GM23338 (cell line): ENCODE measurements around the gene ADTRP. TPM values are rescaled to one million over a fixed set of nuclear protein-coding genes. Genes with fewer than 3 reads are reported as not detected.
A peak's percentile ranks its signal among the peaks of the same experiment; 100 is the strongest.

Source experiments
- ATAC-seq: fragments of 200-7000 bp; cut with Tn5 transposase; 3 replicates; pipeline ENCODE4 v1.9.1; 2020
- DNase-seq: peaks from one replicate; pipeline ENCODE4 v3.0.0-alpha.2; 2015; ENCODE audit warnings: low spot score
- H2AFZ ChIP-seq: fragments of 200-600 bp; sonication (generic); 2 replicates; pipeline ENCODE4 v1.8.0; 2016; ENCODE audit warnings: antibody characterized with exemption, mild to moderate bottlenecking, moderate library complexity
- H3F3A ChIP-seq: fragments of 200-600 bp; sonication (generic); replicated peaks from 2 replicates; pipeline ENCODE4 v1.8.0; 2017; ENCODE audit warnings: antibody characterized with exemption, mixed run types, low read depth
- H3K27ac ChIP-seq: fragments of 200-600 bp; sonication (generic); 2 replicates; pipeline ENCODE4 v1.6.1; 2016; ENCODE audit warnings: low read depth
- H3K27me3 ChIP-seq: fragments of 200-600 bp; sonication (generic); 2 replicates; pipeline ENCODE4 v1.8.0; 2016; ENCODE audit warnings: mild to moderate bottlenecking, mixed run types, moderate library complexity; ENCODE audit not compliant: insufficient read depth
- H3K36me3 ChIP-seq: fragments of 200-600 bp; sonication (generic); 2 replicates; pipeline ENCODE4 v1.8.0; 2016; ENCODE audit warnings: mild to moderate bottlenecking; ENCODE audit not compliant: insufficient read depth
- H3K4me1 ChIP-seq: fragments of 200-600 bp; sonication (generic); 2 replicates; pipeline ENCODE4 v1.8.0; 2016; ENCODE audit warnings: mild to moderate bottlenecking, moderate library complexity; ENCODE audit not compliant: insufficient read depth
- H3K4me2 ChIP-seq: fragments of 200-600 bp; sonication (generic); 2 replicates; pipeline ENCODE4 v1.7.1; 2017; ENCODE audit warnings: mixed run types
- H3K4me3 ChIP-seq: fragments of 200-600 bp; sonication (generic); 2 replicates; pipeline ENCODE4 v1.6.1; 2016; ENCODE audit warnings: mixed run types
- H3K79me2 ChIP-seq: fragments of 200-600 bp; sonication (generic); replicated peaks from 2 replicates; pipeline ENCODE4 v1.8.0; 2017; ENCODE audit warnings: mild to moderate bottlenecking; ENCODE audit not compliant: insufficient read depth
- H3K9me2 ChIP-seq: fragments of 200-600 bp; sonication (generic); 2 replicates; pipeline ENCODE4 v1.8.0; 2017; ENCODE audit not compliant: insufficient read depth
- H4K20me1 ChIP-seq: fragments of 200-600 bp; sonication (generic); replicated peaks from 2 replicates; pipeline ENCODE4 v1.8.0; 2017; ENCODE audit warnings: mild to moderate bottlenecking; ENCODE audit not compliant: insufficient read depth
- H3K27ac Mint-ChIP-seq: 2 replicates; pipeline ENCODE4 v1.8.0; 2020; ENCODE audit warnings: inconsistent platforms, mild to moderate bottlenecking, moderate library complexity, mixed read lengths
- H3K27me3 Mint-ChIP-seq: 3 replicates; pipeline ENCODE4 v1.8.0; 2022; ENCODE audit warnings: low read depth, mild to moderate bottlenecking, moderate library complexity, mixed read lengths, inconsistent platforms; ENCODE audit not compliant: insufficient read depth, poor library complexity
- H3K36me3 Mint-ChIP-seq: 3 replicates; pipeline ENCODE4 v1.8.0; 2021; ENCODE audit warnings: low read depth, mild to moderate bottlenecking, inconsistent platforms, moderate library complexity, mixed read lengths
- H3K4me1 Mint-ChIP-seq: 3 replicates; pipeline ENCODE4 v1.8.0; 2020; ENCODE audit warnings: mild to moderate bottlenecking, inconsistent platforms, mixed read lengths
- H3K4me3 Mint-ChIP-seq: 3 replicates; pipeline ENCODE4 v1.8.0; 2021; ENCODE audit warnings: moderate library complexity, mild to moderate bottlenecking, inconsistent platforms, mixed read lengths
- H3K9me3 Mint-ChIP-seq: 3 replicates; pipeline ENCODE4 v1.8.0; 2020; ENCODE audit warnings: moderate library complexity, mild to moderate bottlenecking, inconsistent platforms, mixed read lengths
- CREB1 ChIP-seq: fragments of 250-450 bp; sonication (Bioruptor Pico); IDR thresholded peaks from 2 replicates; pipeline ENCODE4 v1.5.0; 2020; ENCODE audit warnings: low read depth, mild to moderate bottlenecking, moderate library complexity
- CTCF ChIP-seq, 2 experiments: fragments of 200-600 bp in 1 of 2; sonication (generic) in 1 of 2; conservative IDR thresholded peaks; 2 replicates each; pipeline versions ENCODE4 v1.5.1 to v1.6.1; 2016 to 2017; ENCODE audit warnings: antibody characterized with exemption in 2 of 2, low read depth in 2 of 2, mild to moderate bottlenecking in 2 of 2, moderate library complexity in 1 of 2
- EZH2 ChIP-seq: fragments of 200-600 bp; sonication (generic); IDR thresholded peaks from one replicate; pipeline ENCODE4 v1.8.0; 2017; ENCODE audit warnings: antibody characterized with exemption, mild to moderate bottlenecking, low read depth; ENCODE audit not compliant: unreplicated experiment
- EZH2phosphoT487 ChIP-seq: fragments of 200-600 bp; sonication (generic); IDR thresholded peaks from one replicate; pipeline ENCODE4 v1.8.1; 2018; ENCODE audit warnings: antibody characterized with exemption; ENCODE audit not compliant: unreplicated experiment
- NANOG ChIP-seq: IDR thresholded peaks from 2 replicates; pipeline ENCODE4 v1.6.1; 2016; ENCODE audit warnings: antibody characterized with exemption, borderline replicate concordance
- POLR2AphosphoS5 ChIP-seq: IDR thresholded peaks from 2 replicates; pipeline ENCODE4 v1.6.1; 2016; ENCODE audit warnings: antibody characterized with exemption, low read depth
- REST ChIP-seq: IDR thresholded peaks from one replicate; pipeline ENCODE4 v1.6.1; 2018; ENCODE audit warnings: antibody characterized with exemption; ENCODE audit not compliant: unreplicated experiment
- STAT1 ChIP-seq: IDR thresholded peaks from one replicate; pipeline ENCODE4 v1.6.1; 2016; ENCODE audit warnings: antibody characterized with exemption; ENCODE audit not compliant: unreplicated experiment
- ZNF331 ChIP-seq: fragments of 250-450 bp; sonication (Bioruptor Pico); IDR thresholded peaks from 2 replicates; pipeline ENCODE4 v1.5.0; 2020; ENCODE audit warnings: low read depth, mild to moderate bottlenecking, moderate library complexity
- ZNF462 ChIP-seq: fragments of 250-450 bp; sonication (Bioruptor Pico); IDR thresholded peaks from 2 replicates; pipeline ENCODE4 v1.5.0; 2020; ENCODE audit warnings: mild to moderate bottlenecking, moderate library complexity
- polyA plus RNA-seq: library from polyadenylated mRNA; unstranded; fragments of >200 nt; fragmentation: Nextera tagmentation; extraction: Ambion mirVana; gene quantifications from 2 replicates; pipeline ENCODE4 v1.2.1, GENCODE V29; 2016
- total RNA-seq: library from RNA; depleted of rRNA; stranded (reverse); fragments of >200 nt; shearing (Covaris generic); gene quantifications from 2 replicates; pipeline ENCODE4 v1.2.3, GENCODE V29; 2014

ADTRP gene
- total and polyA plus RNA-seq, 2 experiments from 2014 or later: not detected

GRCh38 chr6:11756292-11756691 lies 22.3 kb downstream of the ADTRP start (continued):
- TF ChIP-seq REST: no peak

GRCh38 chr6:11755725-11756124 lies 22.9 kb downstream of the ADTRP start:
- no peak overlapping the region for H3K27ac ChIP-seq
- H4K20me1 ChIP-seq: no peaks in the 10 kb centered on the region
- no peak overlapping the region for H3K4me3 Mint-ChIP-seq
- H3K36me3 ChIP-seq: no peaks in the 10 kb centered on the region
- H3K4me2 ChIP-seq: no peak overlapping the region
- no peaks in the 10 kb centered on the region for H3K9me3 Mint-ChIP-seq
- H3K4me1 ChIP-seq: no peaks in the 10 kb centered on the region
- no peak for ATAC-seq
- H2AFZ ChIP-seq: 0 out of 2 replicates have a peak overlapping the region, but pooled peaks have one; percentile 7
- peaks cover 4% of the 10 kb centered on the region for H3K27me3 Mint-ChIP-seq
- DNase-seq: no peak
- H3K36me3 Mint-ChIP-seq: no peaks in the 10 kb centered on the region
- H3K9me2 ChIP-seq: no peaks in the 10 kb centered on the region
- no peak overlapping the region for H3K4me3 ChIP-seq
- no peak overlapping the region for H3K27ac Mint-ChIP-seq
- peaks cover 13% of the 10 kb centered on the region for H3K4me1 Mint-ChIP-seq
- H3K27me3 ChIP-seq: no peaks in the 10 kb centered on the region
- no peaks in the 10 kb centered on the region for H3F3A ChIP-seq
- H3K79me2 ChIP-seq: no peaks in the 10 kb centered on the region
- TF ChIP-seq CTCF (conservative IDR thresholded peaks at IDR 0.05; ENCODE audit: low read depth in 2 of 2) (no peak), ZNF331 (CRISPR knock-in tag) (no peak), EZH2 (no peak), EZH2phosphoT487 (no peak), STAT1 (no peak), NANOG (no peak), CREB1 (CRISPR knock-in tag) (no peak), REST (no peak), POLR2AphosphoS5 (no peak), ZNF462 (CRISPR knock-in tag) (no peak)
